MM.1S (cell line): ENCODE measurements around the gene COL18A1.

Experiments
- CTCF ChIP-seq: fragments of 300-600 bp; sonication (generic); IDR thresholded peaks from 2 replicates; pipeline ENCODE4 v1.5.1; 2016; ENCODE audit warnings: antibody characterized with exemption, low read length, mixed read lengths
- EZH2 ChIP-seq: fragments of 300-600 bp; sonication (generic); optimal IDR thresholded peaks from 2 replicates; pipeline ENCODE3; 2017; ENCODE audit warnings: low read depth, mild to moderate bottlenecking, antibody characterized with exemption, low read length, mixed read lengths
- EZH2phosphoT487 ChIP-seq: fragments of 300-600 bp; sonication (generic); IDR thresholded peaks from 2 replicates; pipeline ENCODE4 v1.6.1; 2018; ENCODE audit warnings: antibody characterized with exemption, low read length

GRCh38 chr21:45522381-45522780 lies 117.4 kb downstream of the COL18A1 start:
- TF ChIP-seq CTCF, result no peak
- TF ChIP-seq EZH2, result no peak
- TF ChIP-seq EZH2phosphoT487, result no peak
